Skeletal muscle tissue (tissue), 4 donors: ENCODE measurements around the gene TMC6. TPM values are rescaled to one million over a fixed set of nuclear protein-coding genes. Genes with fewer than 3 reads are reported as not detected.

ENCODE experiments used
- H3K27ac ChIP-seq: one replicate; pipeline ENCODE4 v1.7.0; 2013; ENCODE audit warnings: mild to moderate bottlenecking, low read depth, low read length, inconsistent platforms
- H3K27me3 ChIP-seq, 3 donors: one replicate each; pipeline ENCODE4 v1.7.0; 2013; ENCODE audit warnings: low read length in 3 of 3; ENCODE audit not compliant: control insufficient read depth in 3 of 3, insufficient read depth in 3 of 3
- H3K36me3 ChIP-seq, 3 donors: one replicate each; pipeline ENCODE4 v1.7.0; 2013; ENCODE audit warnings: low read length in 3 of 3; ENCODE audit not compliant: control insufficient read depth in 3 of 3, insufficient read depth in 3 of 3
- H3K4me1 ChIP-seq, 3 donors: one replicate each; pipeline ENCODE4 v1.7.0; 2013; ENCODE audit warnings: low read length in 3 of 3, mild to moderate bottlenecking in 3 of 3; ENCODE audit not compliant: control insufficient read depth in 3 of 3, insufficient read depth in 3 of 3
- H3K4me3 ChIP-seq, 3 donors: one replicate each; pipeline ENCODE4 v1.7.0; 2013; ENCODE audit warnings: low read length in 3 of 3
- H3K9ac ChIP-seq, 3 donors: one replicate each; pipeline ENCODE4 v1.7.0; 2013; ENCODE audit warnings: low read length in 3 of 3, mild to moderate bottlenecking in 3 of 3, moderate library complexity in 2 of 3, low read depth in 1 of 3
- H3K9me3 ChIP-seq, 3 donors: one replicate each; pipeline ENCODE4 v1.7.0; 2013; ENCODE audit warnings: low read length in 3 of 3; ENCODE audit not compliant: control insufficient read depth in 3 of 3
- total RNA-seq: library from RNA; depleted of rRNA; stranded (reverse); fragments of >200 nt; gene quantifications from one replicate; pipeline ENCODE4 v1.2.3, GENCODE V29; 2014
- donor health status: Osteomylitis.

The TMC6 gene
- total RNA-seq, 1 donor from 2014 or later = 15.7 TPM

GRCh38 chr17:78154903-78155811, 26.6 kb upstream of the TMC6 start:
- Histone ChIP-seq H3K27me3 (no peaks in the 10 kb centered on the region), H3K4me1 (no peaks in the 10 kb centered on the region), H3K4me3 (no peak overlapping the region), H3K36me3 (no peaks in the 10 kb centered on the region), H3K9me3 (no peaks in the 10 kb centered on the region), H3K9ac (no peak overlapping the region), H3K27ac (no peak overlapping the region)

GRCh38 chr17:78151514-78152008, 23.0 kb upstream of the TMC6 start:
- no peaks in the 10 kb centered on the region for H3K9me3 ChIP-seq
- H3K27me3 ChIP-seq = peaks cover 0 to 2% (median 0%) of the 10 kb centered on the region in 3 donors
- H3K36me3 ChIP-seq = no peaks in the 10 kb centered on the region
- H3K4me3 ChIP-seq = no peak overlapping the region
- no peak overlapping the region for H3K27ac ChIP-seq
- H3K4me1 ChIP-seq = peaks cover 0 to 3% (median 0%) of the 10 kb centered on the region in 3 donors
- H3K9ac ChIP-seq = no peak overlapping the region

DNA sequence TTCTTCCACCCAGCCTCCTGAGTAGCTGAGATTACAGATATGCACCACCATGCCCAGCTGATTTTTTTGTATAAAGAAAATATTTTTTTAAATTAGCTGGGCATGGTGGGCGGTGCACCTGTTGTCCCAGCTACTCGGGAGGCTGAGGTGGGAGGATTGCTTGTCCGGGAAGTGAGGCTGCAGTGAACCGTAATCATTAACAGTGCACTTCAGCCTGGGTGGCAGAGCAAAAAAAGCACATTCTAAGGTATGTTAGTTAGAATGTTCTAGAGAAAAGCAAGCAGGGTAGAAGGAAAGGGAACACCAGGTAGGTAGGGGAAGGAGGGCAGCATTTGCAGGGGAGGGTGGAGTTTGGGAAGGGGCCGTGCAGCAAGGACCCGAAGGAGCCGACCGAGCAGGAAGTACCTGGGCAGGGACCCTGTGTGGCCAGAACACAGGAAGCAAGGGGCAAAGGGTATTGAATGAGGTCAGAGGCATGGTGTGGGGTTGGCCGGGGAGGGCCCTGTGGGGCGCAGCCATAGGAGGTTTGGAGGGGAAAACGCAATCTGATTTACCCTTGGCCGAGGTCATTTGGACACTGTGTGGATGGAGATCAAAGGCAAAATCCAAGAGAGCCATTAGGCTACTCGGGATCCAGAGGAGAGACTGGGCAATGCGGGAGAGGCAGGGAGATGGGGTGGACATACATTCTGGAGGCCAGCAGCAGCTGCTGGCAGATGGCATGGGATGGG, 19.9 kb upstream of the TMC6 start:
- Histone ChIP-seq H3K9ac (no peak overlapping the region), H3K4me1 (peaks cover 19 to 23% (median 21%) of the 10 kb centered on the region in 3 donors), H3K36me3 (no peaks in the 10 kb centered on the region), H3K27ac (no peak overlapping the region), H3K9me3 (no peaks in the 10 kb centered on the region), H3K27me3 (peaks cover 0 to 3% (median 0%) of the 10 kb centered on the region in 3 donors), H3K4me3 (no peak overlapping the region)

GRCh38 chr17:78147315-78147998, 18.9 kb upstream of the TMC6 start:
- Histone ChIP-seq H3K4me3 (no peak overlapping the region), H3K4me1 (peaks cover 19 to 23% (median 21%) of the 10 kb centered on the region in 3 donors), H3K9me3 (no peaks in the 10 kb centered on the region), H3K27me3 (peaks cover 0 to 3% (median 0%) of the 10 kb centered on the region in 3 donors), H3K9ac (no peak overlapping the region), H3K36me3 (no peaks in the 10 kb centered on the region), H3K27ac (no peak overlapping the region)

- Histone ChIP-seq H3K36me3 (no peaks in the 10 kb centered on the region), H3K9ac (no peak overlapping the region), H3K9me3 (no peaks in the 10 kb centered on the region), H3K27me3 (peaks cover 0 to 3% (median 0%) of the 10 kb centered on the region in 3 donors), H3K4me3 (no peak overlapping the region), H3K4me1 (peaks cover 19 to 23% (median 21%) of the 10 kb centered on the region in 3 donors), H3K27ac (no peak overlapping the region)
Measured at GRCh38 chr17:78146881-78147280, 18.3 kb upstream of the TMC6 start.

- Histone ChIP-seq H3K9me3 (no peaks in the 10 kb centered on the region), H3K36me3 (no peaks in the 10 kb centered on the region), H3K4me3 (no peak overlapping the region), H3K27me3 (peaks cover 0 to 3% (median 0%) of the 10 kb centered on the region in 3 donors), H3K27ac (no peak overlapping the region), H3K9ac (no peak overlapping the region), H3K4me1 (peaks cover 21 to 25% (median 22%) of the 10 kb centered on the region in 3 donors)
Measured at GRCh38 chr17:78146471-78146869, 17.9 kb upstream of the TMC6 start.

DNA sequence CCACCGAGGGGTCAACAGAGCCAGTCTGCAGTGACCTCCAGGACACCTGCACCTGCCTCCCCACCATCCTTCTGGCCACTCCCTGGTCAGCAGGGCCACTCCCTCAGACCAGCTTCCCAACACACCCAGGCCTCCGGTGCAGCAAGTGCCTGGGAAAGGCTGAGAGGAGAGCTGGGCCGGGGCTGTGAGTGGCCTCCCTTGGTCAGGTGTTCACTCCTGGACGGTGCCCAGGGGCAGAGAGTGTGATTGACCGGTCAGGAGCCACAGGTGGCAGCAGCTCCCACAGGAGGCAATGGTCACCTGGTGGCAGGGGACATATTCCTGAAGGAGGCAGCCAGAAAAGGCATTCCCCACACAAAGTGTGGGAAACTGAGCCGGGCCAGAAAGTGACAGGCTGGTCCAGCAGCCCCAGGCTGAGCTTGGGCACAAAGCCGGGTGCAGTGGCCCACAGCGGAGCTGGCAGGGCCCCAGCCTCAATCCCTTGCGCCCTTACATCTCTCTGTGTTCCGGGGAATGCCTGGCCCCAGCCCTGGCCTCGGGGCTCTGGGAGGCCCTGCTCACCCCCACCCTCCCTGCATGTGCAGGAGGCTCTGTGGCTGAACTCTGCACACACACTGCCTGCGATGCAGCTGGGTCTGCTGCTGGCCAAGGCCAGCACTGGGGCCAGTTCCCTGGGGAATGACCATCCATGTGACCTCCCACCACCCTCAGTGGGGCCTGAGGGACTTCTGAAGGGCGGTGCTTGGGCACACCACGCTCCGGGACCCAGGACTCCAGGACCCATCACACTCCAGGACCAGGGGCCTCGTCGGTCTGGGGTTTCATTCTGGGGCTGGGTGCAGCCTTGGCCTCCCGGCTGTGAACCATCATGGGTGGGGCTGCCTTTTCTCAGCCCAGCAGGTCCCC, 16.4 kb upstream of the TMC6 start:
- Histone ChIP-seq H3K4me1 (peaks cover 24 to 36% (median 28%) of the 10 kb centered on the region in 3 donors), H3K27me3 (peaks cover 0 to 3% (median 0%) of the 10 kb centered on the region in 3 donors), H3K4me3 (peak overlapping the region in 2 of 3 donors; percentile 38 to 40)

DNA sequence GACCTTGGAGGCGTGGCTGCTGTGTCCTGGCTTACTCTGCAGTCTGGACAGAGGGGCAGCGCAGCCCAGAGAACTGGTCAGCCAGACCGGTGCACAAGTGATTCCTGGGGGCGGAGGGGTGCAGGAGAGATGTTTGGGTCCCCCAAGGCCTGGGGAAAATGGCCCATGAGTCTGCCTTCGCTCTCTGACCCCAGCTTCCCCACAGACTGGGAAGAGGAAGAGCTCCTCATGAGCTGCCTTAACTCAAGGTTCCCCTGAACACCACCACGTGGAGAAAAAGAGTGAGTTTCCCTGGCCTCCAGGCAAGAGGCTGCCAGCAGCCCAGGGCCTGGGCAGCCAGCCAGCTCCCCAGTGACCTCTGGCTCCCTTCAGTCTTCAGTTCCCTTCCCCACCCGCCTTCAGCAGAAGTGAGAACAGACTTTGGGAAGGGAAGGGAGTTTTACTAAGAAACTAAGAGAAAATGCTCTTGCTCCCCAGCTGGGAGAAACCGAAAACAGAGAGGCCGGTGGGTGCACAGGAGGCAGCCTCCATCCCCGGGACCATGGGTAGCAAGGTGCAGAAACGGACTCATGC, 15.7 kb upstream of the TMC6 start:
- Histone ChIP-seq H3K27me3 (peaks cover 0 to 3% (median 0%) of the 10 kb centered on the region in 3 donors), H3K36me3 (no peaks in the 10 kb centered on the region), H3K4me1 (peaks cover 24 to 37% (median 28%) of the 10 kb centered on the region in 3 donors), H3K27ac (peak overlapping the region; percentile 58), H3K9ac (peak overlapping the region; percentile 43 to 60 (median 56)), H3K9me3 (no peaks in the 10 kb centered on the region), H3K4me3 (peak overlapping the region in 2 of 3 donors; percentile 38 to 40)

More for the DNA sequence above, 16.4 kb upstream of the TMC6 start:
- Histone ChIP-seq H3K9ac (peak overlapping the region in 2 of 3 donors; percentile 56 to 60), H3K36me3 (no peaks in the 10 kb centered on the region), H3K9me3 (no peaks in the 10 kb centered on the region), H3K27ac (peak overlapping the region; percentile 58)
